Mucosa of rectum (tissue), 2 donors: ENCODE results near the gene SLC16A3.
"Not testable (repeated sequence)": the region's sequence is repeated elsewhere in the genome, so short reads cannot be mapped to it uniquely, and the experiment has no call there.

Experiments
- H3K27ac ChIP-seq, 2 donors: one replicate each; pipeline ENCODE4 v1.7.0; 2013; ENCODE audit warnings: inconsistent platforms in 2 of 2, low read depth in 2 of 2, low read length in 2 of 2
- H3K27me3 ChIP-seq, 2 donors: one replicate each; pipeline ENCODE4 v1.7.0; 2013; ENCODE audit warnings: low read length in 2 of 2; ENCODE audit not compliant: control insufficient read depth in 2 of 2, insufficient read depth in 2 of 2
- H3K36me3 ChIP-seq, 2 donors: one replicate each; pipeline ENCODE4 v1.7.0; 2013; ENCODE audit warnings: low read length in 2 of 2; ENCODE audit not compliant: control insufficient read depth in 2 of 2, insufficient read depth in 2 of 2
- H3K4me1 ChIP-seq, 2 donors: one replicate each; pipeline ENCODE4 v1.7.0; 2013; ENCODE audit warnings: low read length in 2 of 2, mild to moderate bottlenecking in 1 of 2; ENCODE audit not compliant: control insufficient read depth in 2 of 2, insufficient read depth in 2 of 2
- H3K4me3 ChIP-seq, 2 donors: one replicate each; pipeline ENCODE4 v1.7.0; 2013; ENCODE audit warnings: low read length in 2 of 2
- H3K9ac ChIP-seq, 2 donors: one replicate each; pipeline ENCODE4 v1.7.0; 2013; ENCODE audit warnings: low read length in 2 of 2, low read depth in 1 of 2, mild to moderate bottlenecking in 1 of 2
- H3K9me3 ChIP-seq, 2 donors: one replicate each; pipeline ENCODE4 v1.7.0; 2013; ENCODE audit warnings: low read length in 2 of 2; ENCODE audit not compliant: control insufficient read depth in 2 of 2
- donor health status: healthy.
- donor health status: Normal muscosa, but diverticular disease.

The SLC16A3 gene

GRCh38 chr17:82228842-82229697, at the start of gene SLC16A3:
Gene SLC16A3 (plus strand): TSS chr17:82229042. CDS start chr17:82236009, 6,967 bp downstream.
- Histone ChIP-seq H3K27ac (peak within 1 kb of the TSS; percentile 94), H3K4me1 (peaks cover 24 to 29% of the 10 kb centered on the region in 2 donors), H3K36me3 (no peaks in the 10 kb centered on the region), H3K27me3 (no peaks in the 10 kb centered on the region), H3K9ac (peak within 1 kb of the TSS; percentile 80 to 95), H3K4me3 (peak within 1 kb of the TSS; percentile 62 to 67), H3K9me3 (no peaks in the 10 kb centered on the region)

- H3K27ac ChIP-seq = no peak overlapping the region
These were observed 49.4 kb upstream of the SLC16A3 start for GRCh38 chr17:82179412-82179811.

GRCh38 chr17:82179946-82180475, 48.8 kb upstream of the SLC16A3 start:
- peaks cover 22 to 24% of the 10 kb centered on the region in 2 donors for H3K36me3 ChIP-seq
- H3K4me1 ChIP-seq = no peaks in the 10 kb centered on the region
- no peak overlapping the region for H3K4me3 ChIP-seq
- no peaks in the 10 kb centered on the region for H3K9me3 ChIP-seq
- no peak overlapping the region for H3K9ac ChIP-seq
- no peaks in the 10 kb centered on the region for H3K27me3 ChIP-seq
- H3K27ac ChIP-seq = no peak overlapping the region

More at GRCh38 chr17:82179412-82179811, 49.4 kb upstream of the SLC16A3 start:
- Histone ChIP-seq H3K27me3 (no peaks in the 10 kb centered on the region), H3K4me3 (no peak overlapping the region), H3K9ac (no peak overlapping the region), H3K9me3 (no peaks in the 10 kb centered on the region), H3K36me3 (peaks cover 16 to 19% of the 10 kb centered on the region in 2 donors), H3K4me1 (no peaks in the 10 kb centered on the region)

GRCh38 chr17:82180776-82181528, 47.9 kb upstream of the SLC16A3 start:
- no peak overlapping the region for H3K9ac ChIP-seq
- H3K9me3 ChIP-seq = no peaks in the 10 kb centered on the region
- H3K36me3 ChIP-seq = peaks cover 23 to 24% of the 10 kb centered on the region in 2 donors
- no peaks in the 10 kb centered on the region for H3K4me1 ChIP-seq
- no peak overlapping the region for H3K27ac ChIP-seq
- H3K4me3 ChIP-seq = no peak overlapping the region
- no peaks in the 10 kb centered on the region for H3K27me3 ChIP-seq

- Histone ChIP-seq H3K4me3 (no peak overlapping the region), H3K4me1 (no peaks in the 10 kb centered on the region), H3K9me3 (no peaks in the 10 kb centered on the region), H3K36me3 (peaks cover 20 to 23% of the 10 kb centered on the region in 2 donors), H3K27ac (no peak overlapping the region), H3K27me3 (no peaks in the 10 kb centered on the region), H3K9ac (no peak overlapping the region)
These were observed 44.1 kb upstream of the SLC16A3 start for GRCh38 chr17:82184761-82185160.

- no peak overlapping the region for H3K4me3 ChIP-seq
- no peak overlapping the region for H3K9ac ChIP-seq
- peaks cover 15 to 17% of the 10 kb centered on the region in 2 donors for H3K36me3 ChIP-seq
- no peaks in the 10 kb centered on the region for H3K4me1 ChIP-seq
- H3K27me3 ChIP-seq = no peaks in the 10 kb centered on the region
- no peaks in the 10 kb centered on the region for H3K9me3 ChIP-seq
- H3K27ac ChIP-seq = no peak overlapping the region
These were observed 42.6 kb upstream of the SLC16A3 start for GRCh38 chr17:82186221-82186620.

- Histone ChIP-seq H3K9me3 (no peaks in the 10 kb centered on the region), H3K36me3 (peaks cover 15% of the 10 kb centered on the region in 2 donors), H3K27me3 (no peaks in the 10 kb centered on the region), H3K27ac (no peak overlapping the region), H3K4me1 (no peaks in the 10 kb centered on the region), H3K4me3 (no peak overlapping the region), H3K9ac (no peak overlapping the region)
These were observed 41.3 kb upstream of the SLC16A3 start for GRCh38 chr17:82187500-82187899.

GRCh38 chr17:82188001-82188961, 40.6 kb upstream of the SLC16A3 start:
- no peak overlapping the region for H3K9ac ChIP-seq
- peaks cover 10 to 13% of the 10 kb centered on the region in 2 donors for H3K36me3 ChIP-seq
- no peaks in the 10 kb centered on the region for H3K27me3 ChIP-seq
- H3K9me3 ChIP-seq = no peaks in the 10 kb centered on the region
- H3K4me3 ChIP-seq = no peak overlapping the region
- H3K4me1 ChIP-seq = peaks cover under 1 to 2% of the 10 kb centered on the region in 2 donors
- no peak overlapping the region for H3K27ac ChIP-seq

GRCh38 chr17:82193050-82193449, 35.8 kb upstream of the SLC16A3 start:
- H3K4me3 ChIP-seq, H3K9me3 ChIP-seq, H3K9ac ChIP-seq, H3K27me3 ChIP-seq: not testable (repeated sequence)
- peak overlapping the region; percentile 48 to 75 for H3K27ac ChIP-seq
- peaks cover 8 to 20% of the 10 kb centered on the region in 2 donors for H3K36me3 ChIP-seq
- H3K4me1 ChIP-seq = peaks cover 6 to 11% of the 10 kb centered on the region in 2 donors
